Duodenal mucosa (tissue), 2 donors: ENCODE results near the gene UFM1.

ENCODE experiments used
- H3K27ac ChIP-seq: one replicate; pipeline ENCODE4 v1.7.0; 2013; ENCODE audit warnings: low read depth, low read length
- H3K27me3 ChIP-seq, 2 donors: one replicate each; pipeline ENCODE4 v1.7.0; 2013; ENCODE audit warnings: low read length in 2 of 2, control low read depth in 1 of 2; ENCODE audit not compliant: insufficient read depth in 2 of 2, control insufficient read depth in 1 of 2
- H3K36me3 ChIP-seq, 2 donors: one replicate each; pipeline ENCODE4 v1.7.0; 2013; ENCODE audit warnings: low read length in 2 of 2, control low read depth in 1 of 2; ENCODE audit not compliant: insufficient read depth in 2 of 2, control insufficient read depth in 1 of 2
- H3K4me1 ChIP-seq, 2 donors: one replicate each; pipeline ENCODE4 v1.7.0; 2013; ENCODE audit warnings: low read length in 2 of 2, control low read depth in 1 of 2; ENCODE audit not compliant: insufficient read depth in 2 of 2, control insufficient read depth in 1 of 2
- H3K4me3 ChIP-seq, 2 donors: one replicate each; pipeline ENCODE4 v1.7.0; 2013; ENCODE audit warnings: low read length in 2 of 2, low read depth in 1 of 2
- H3K9ac ChIP-seq, 2 donors: one replicate each; pipeline ENCODE4 v1.7.0; 2013; ENCODE audit warnings: low read length in 2 of 2, low read depth in 1 of 2
- H3K9me3 ChIP-seq, 2 donors: one replicate each; pipeline ENCODE4 v1.7.0; 2013; ENCODE audit warnings: low read length in 2 of 2, control low read depth in 1 of 2; ENCODE audit not compliant: control insufficient read depth in 1 of 2

Gene UFM1

GRCh38 chr13:38409771-38410170 lies 60.1 kb downstream of the UFM1 start:
- Histone ChIP-seq H3K27ac (no peak overlapping the region), H3K9me3 (no peaks in the 10 kb centered on the region)

GRCh38 chr13:38412266-38412665 lies 62.6 kb downstream of the UFM1 start:
- no peak overlapping the region for H3K27ac ChIP-seq
- H3K36me3 ChIP-seq = no peaks in the 10 kb centered on the region
- no peaks in the 10 kb centered on the region for H3K4me1 ChIP-seq
- H3K4me3 ChIP-seq = no peak overlapping the region
- no peaks in the 10 kb centered on the region for H3K9me3 ChIP-seq
- no peak overlapping the region for H3K9ac ChIP-seq
- H3K27me3 ChIP-seq = no peaks in the 10 kb centered on the region

More at GRCh38 chr13:38409771-38410170, 60.1 kb downstream of the UFM1 start:
- no peaks in the 10 kb centered on the region for H3K4me1 ChIP-seq
- H3K36me3 ChIP-seq = no peaks in the 10 kb centered on the region
- H3K27me3 ChIP-seq = no peaks in the 10 kb centered on the region
- no peak overlapping the region for H3K4me3 ChIP-seq
- H3K9ac ChIP-seq = no peak overlapping the region
